ENCODE results near the gene CCDC78. TPM values are rescaled to one million over a fixed set of nuclear protein-coding genes. Genes with fewer than 3 reads are reported as not detected.
A peak's percentile ranks its signal among the peaks of the same experiment; 100 is the strongest.

The CCDC78 gene
- total and polyA plus RNA-seq, 2 of the 4 experiments (the other 2 are of a cell fraction): 0.54 to 4.6 TPM

GRCh38 chr16:674968-675883 lies 51.0 kb downstream of the CCDC78 start, which contains the start of gene RHBDL1 (continued):
- TF ChIP-seq RCOR1 (IDR thresholded peaks at IDR 0.05; ENCODE audit: insufficient replicate concordance, low read length) (no peak), CEBPB (IDR thresholded peaks at IDR 0.05; ENCODE audit: low read depth, low read length) (no peak)

DNA sequence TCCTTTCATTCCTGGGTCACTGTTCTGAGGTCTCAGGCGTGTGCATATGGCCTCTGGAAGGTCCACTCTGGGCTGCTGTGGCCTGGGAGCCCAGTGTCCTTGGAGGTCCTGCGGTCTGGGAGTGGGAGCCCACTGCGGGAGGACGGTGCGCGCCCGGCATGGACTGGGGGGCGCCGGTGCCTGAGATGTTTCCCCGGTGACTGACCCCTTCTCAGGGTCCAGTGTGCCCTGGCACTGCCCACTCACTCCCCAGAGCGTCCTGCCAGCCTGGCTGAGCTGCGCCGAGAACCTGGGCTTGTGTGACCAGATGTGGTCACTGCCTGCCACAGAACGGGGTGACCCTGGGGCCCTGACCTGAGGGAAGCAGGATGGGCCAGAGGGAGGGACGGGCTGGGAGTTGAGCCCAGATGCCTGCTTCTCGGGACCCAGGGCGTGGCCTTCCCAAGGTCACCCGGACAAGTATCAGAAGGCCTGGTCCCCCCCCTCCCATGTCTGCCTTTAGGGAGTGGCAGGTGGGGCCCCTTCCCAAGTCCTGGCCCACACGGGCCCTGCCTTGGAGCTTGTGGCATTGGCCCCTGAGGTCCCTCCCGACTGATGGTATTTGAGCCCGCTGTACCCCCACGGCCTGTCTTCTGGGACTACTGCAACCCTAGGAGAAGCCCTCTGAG lies 51.9 kb downstream of the CCDC78 start:
- no peak overlapping the region for H3K14ac ChIP-seq (replicated peaks; ENCODE audit: low read depth, low read length)
- peaks cover 0 to 32% of the 10 kb centered on the region in 2 experiments; a peak in 1 of 4 replicates for H3K79me1 ChIP-seq (ENCODE audit: low read depth in 1 of 2, low read length in 2 of 2)
- peaks cover 17% of the 10 kb centered on the region for H4K20me1 ChIP-seq (ENCODE audit: insufficient read depth, low read length)
- ChIA-PET CTCF (no interaction called here), POLR2A (ENCODE audit: unreplicated experiment) (no interaction called here)
- peaks cover 6% of the 10 kb centered on the region; the same call in 1 of the 2 replicates for H3K9me1 ChIP-seq (ENCODE audit: insufficient read depth, low read length)
- no peak overlapping the region for H2BK15ac ChIP-seq (ENCODE audit: low read depth, low read length)
- no peak overlapping the region for H4K8ac ChIP-seq (ENCODE audit: low read depth in 2 of 2, low read length in 2 of 2)
- H3K23ac ChIP-seq (ENCODE audit: low read depth, low read length): no peak overlapping the region
- DNase-seq: no peak
- 0 out of 2 replicates have a peak overlapping the region, but pooled peaks have one; percentile 9 for H2AK5ac ChIP-seq (ENCODE audit: low read depth, low read length)
- peaks cover 45% of the 10 kb centered on the region for H3K36me3 ChIP-seq (ENCODE audit: control insufficient read depth, insufficient read depth, low read length)
- no peak overlapping the region for H3K4ac ChIP-seq (ENCODE audit: low read depth, low read length)
- H3K4me1 ChIP-seq (ENCODE audit: control insufficient read depth, insufficient read depth, low read length): peaks cover 9% of the 10 kb centered on the region
- no peak overlapping the region for H4K91ac ChIP-seq (ENCODE audit: insufficient read depth, low read depth, low read length)
- 80% methylated on average over 9 of the region's 22 CpGs; no CpG with 5 or more reads in 1 of the 2 experiments for WGBS, 2 experiments (ENCODE audit: extremely low coverage in 2 of 2, insufficient read length in 1 of 2)
- H3K9me3 ChIP-seq (ENCODE audit: control insufficient read depth, insufficient read depth, low read length): no peaks in the 10 kb centered on the region
- H2BK5ac ChIP-seq (ENCODE audit: low read depth, low read length, poor library complexity, severe bottlenecking): no peak overlapping the region
- H3K18ac ChIP-seq (ENCODE audit: low read depth, low read length): no peak overlapping the region
- H2BK20ac ChIP-seq (ENCODE audit: low read depth, low read length): no peak overlapping the region
- H2BK120ac ChIP-seq (ENCODE audit: low read depth, low read length): no peak overlapping the region
- in situ Hi-C loops (cut with MboI; ENCODE audit: low sequenced_read_pairs) (no loop called here), intact Hi-C loops (cut with micrococcal nuclease) (no loop called here), dilution Hi-C loops (cut with HindIII; ENCODE audit: low sequenced_read_pairs, unreplicated experiment) (no loop called here)
- H3K9ac ChIP-seq (ENCODE audit: low read depth, low read length): no peak overlapping the region
- ATAC-seq (ENCODE audit: low read depth): no peak
- no peak overlapping the region for H3K27ac ChIP-seq (ENCODE audit: insufficient read depth, low read length)
- H3K4me3 ChIP-seq (ENCODE audit: insufficient read depth, low read depth, low read length): no peak overlapping the region
- peak overlapping the region; percentile 89 for H2AFZ ChIP-seq (replicated peaks; ENCODE audit: low read length, poor library complexity)
- H3K4me2 ChIP-seq (ENCODE audit: low read depth, low read length): no peak overlapping the region
- TF ChIP-seq, protein P1, sequence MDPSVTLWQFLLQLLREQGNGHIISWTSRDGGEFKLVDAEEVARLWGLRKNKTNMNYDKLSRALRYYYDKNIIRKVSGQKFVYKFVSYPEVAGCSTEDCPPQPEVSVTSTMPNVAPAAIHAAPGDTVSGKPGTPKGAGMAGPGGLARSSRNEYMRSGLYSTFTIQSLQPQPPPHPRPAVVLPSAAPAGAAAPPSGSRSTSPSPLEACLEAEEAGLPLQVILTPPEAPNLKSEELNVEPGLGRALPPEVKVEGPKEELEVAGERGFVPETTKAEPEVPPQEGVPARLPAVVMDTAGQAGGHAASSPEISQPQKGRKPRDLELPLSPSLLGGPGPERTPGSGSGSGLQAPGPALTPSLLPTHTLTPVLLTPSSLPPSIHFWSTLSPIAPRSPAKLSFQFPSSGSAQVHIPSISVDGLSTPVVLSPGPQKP (IDR thresholded peaks at IDR 0.05; ENCODE audit: borderline replicate concordance, low read depth, low read length): no peak
- TF ChIP-seq RCOR1 (IDR thresholded peaks at IDR 0.05; ENCODE audit: insufficient replicate concordance, low read length): no peak
- peak overlapping the region; percentile 65 for H2AK9ac ChIP-seq (replicated peaks; ENCODE audit: low read depth, low read length, poor library complexity)
- no peaks in the 10 kb centered on the region for H3K27me3 ChIP-seq (ENCODE audit: control insufficient read depth, insufficient read depth, low read length)
- BruUV-seq (replicated peaks): no TSS peak
- no peak overlapping the region for H4K5ac ChIP-seq (ENCODE audit: low read depth, low read length)
- H3K56ac ChIP-seq (ENCODE audit: extremely low read depth, insufficient read depth, low read length): no peak overlapping the region

Data from IMR-90 (cell line).